SK-N-MC (cell line): ENCODE measurements around the gene SEMA6A.

Experiments
- EZH2 ChIP-seq: fragments of 200-600 bp; sonication (generic); IDR thresholded peaks from one replicate; pipeline ENCODE4 v1.6.1; 2017; ENCODE audit warnings: antibody characterized with exemption
- FOXP2 ChIP-seq: optimal IDR thresholded peaks from 2 replicates; pipeline ENCODE3; 2011; ENCODE audit warnings: mild to moderate bottlenecking, moderate library complexity; ENCODE audit not compliant: insufficient read depth; ENCODE audit errors: extremely low read length, control extremely low read depth
- POLR2AphosphoS5 ChIP-seq: IDR thresholded peaks from 2 replicates; pipeline ENCODE4 v1.6.1; 2012; ENCODE audit warnings: mild to moderate bottlenecking, low read depth, low read length, borderline replicate concordance

- TF ChIP-seq POLR2AphosphoS5 (no peak), FOXP2 (no peak), EZH2 (no peak)
Measured at GRCh38 chr5:116604805-116605204, 30.2 kb upstream of the SEMA6A start.
